GM21515 (cell line): Measurements from ENCODE around the gene NAIF1.
"Not testable (repeated sequence)": the region's sequence is repeated elsewhere in the genome, so short reads cannot be mapped to it uniquely, and the experiment has no call there.

Experiments used
- ATAC-seq: cut with Tn5 transposase; IDR thresholded peaks from one replicate; pipeline ENCODE4 v1.9.1; 2021; ENCODE audit not compliant: unreplicated experiment

NAIF1 gene, protein sequence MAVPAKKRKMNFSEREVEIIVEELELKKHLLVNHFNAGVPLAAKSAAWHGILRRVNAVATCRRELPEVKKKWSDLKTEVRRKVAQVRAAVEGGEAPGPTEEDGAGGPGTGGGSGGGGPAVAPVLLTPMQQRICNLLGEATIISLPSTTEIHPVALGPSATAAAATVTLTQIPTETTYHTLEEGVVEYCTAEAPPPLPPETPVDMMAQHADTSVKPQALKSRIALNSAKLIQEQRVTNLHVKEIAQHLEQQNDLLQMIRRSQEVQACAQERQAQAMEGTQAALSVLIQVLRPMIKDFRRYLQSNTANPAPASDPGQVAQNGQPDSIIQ

GRCh38 chr9:128066713-128067644 lies at the start of gene NAIF1:
Gene NAIF1 (minus strand): TSS chr9:128067320. CDS start chr9:128067101, 219 bp downstream.
- peak; percentile 62 for ATAC-seq

DNA sequence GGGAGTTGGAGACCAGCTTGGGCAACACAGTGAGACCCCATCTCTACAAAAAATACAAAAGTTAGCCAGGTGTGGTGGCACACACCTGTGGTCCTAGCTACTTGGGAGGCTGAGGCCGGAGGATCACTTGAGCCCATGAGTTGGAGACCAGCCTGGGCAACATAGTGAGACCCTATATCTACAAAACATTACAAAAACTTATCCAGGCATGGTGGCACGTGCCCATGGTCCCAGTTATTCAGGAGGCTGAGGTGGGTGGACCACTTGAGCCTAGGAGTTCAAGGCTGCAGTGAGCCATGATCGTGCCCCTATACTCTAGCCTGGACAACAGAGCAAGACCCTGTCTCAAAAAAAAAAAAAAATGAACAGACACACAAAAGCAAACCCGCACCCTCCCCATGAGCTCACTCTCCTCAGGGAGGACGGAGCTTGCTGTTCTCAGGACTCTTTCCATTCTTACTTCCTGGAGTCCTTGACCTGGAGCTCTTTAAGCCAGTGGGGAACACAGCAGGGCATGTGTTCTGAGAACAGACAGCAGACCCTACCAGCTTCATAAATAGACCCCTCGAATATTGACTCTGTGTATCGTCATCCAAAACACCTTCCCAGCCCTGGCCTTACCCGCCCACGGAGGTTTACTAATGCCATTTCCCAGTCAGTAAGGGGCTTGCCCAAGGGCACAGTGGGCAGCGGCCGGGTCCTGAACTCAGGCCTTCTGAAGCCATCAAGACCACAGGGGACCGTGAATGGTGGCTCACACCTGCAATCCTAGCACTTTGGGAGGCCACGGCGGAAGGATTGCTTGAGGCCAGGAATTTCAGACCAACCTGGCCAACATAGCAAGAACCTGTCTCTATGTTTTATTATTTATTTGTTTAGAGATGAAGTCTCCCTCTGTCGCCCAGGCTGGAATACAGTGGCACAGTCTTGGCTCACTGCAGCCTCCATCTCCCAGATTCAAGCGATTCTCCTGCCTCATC lies 49.3 kb upstream of the NAIF1 start:
- ATAC-seq: no peak

GRCh38 chr9:128115187-128116103 lies 48.3 kb upstream of the NAIF1 start:
- ATAC-seq: no peak

- no peak for ATAC-seq
Observed at GRCh38 chr9:128114326-128115186, 47.4 kb upstream of the NAIF1 start.

- no peak for ATAC-seq
Observed at GRCh38 chr9:128113526-128114325, 46.6 kb upstream of the NAIF1 start.

GRCh38 chr9:128111726-128112125 lies 44.6 kb upstream of the NAIF1 start:
- ATAC-seq: not testable (repeated sequence)

DNA sequence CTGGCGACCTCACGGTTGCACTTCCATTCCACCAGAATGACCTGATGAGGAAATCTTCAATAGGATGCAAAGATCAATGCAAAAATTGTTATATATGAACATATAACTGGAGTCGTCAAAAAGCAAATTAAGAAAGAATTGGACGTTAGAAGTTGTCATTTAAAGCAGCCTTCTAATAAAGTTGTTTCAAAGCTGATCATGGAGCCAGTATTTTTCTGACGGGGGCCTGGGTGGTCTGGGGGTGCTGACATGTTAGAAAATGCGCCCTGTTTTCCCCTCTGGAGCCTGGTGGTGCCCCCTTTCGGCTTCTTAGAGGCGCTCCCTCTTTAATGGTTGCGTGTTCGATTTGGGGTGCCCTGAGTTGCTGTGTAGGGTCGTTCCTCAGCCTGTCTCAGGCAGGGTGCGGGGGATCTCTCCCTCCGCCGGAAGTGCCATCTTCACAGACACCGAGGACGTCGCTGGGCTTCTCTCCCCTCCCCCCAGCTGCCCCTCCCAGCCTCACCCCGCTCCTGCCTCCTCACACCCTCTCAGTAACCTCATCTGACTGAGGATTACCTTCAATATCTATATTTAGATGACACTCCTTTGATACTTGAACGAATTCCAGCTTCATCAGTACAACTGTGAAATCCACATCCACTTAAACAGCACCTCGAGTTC lies 42.1 kb upstream of the NAIF1 start:
- no peak for ATAC-seq

GRCh38 chr9:128108269-128109049 lies 41.3 kb upstream of the NAIF1 start:
- no peak for ATAC-seq

DNA sequence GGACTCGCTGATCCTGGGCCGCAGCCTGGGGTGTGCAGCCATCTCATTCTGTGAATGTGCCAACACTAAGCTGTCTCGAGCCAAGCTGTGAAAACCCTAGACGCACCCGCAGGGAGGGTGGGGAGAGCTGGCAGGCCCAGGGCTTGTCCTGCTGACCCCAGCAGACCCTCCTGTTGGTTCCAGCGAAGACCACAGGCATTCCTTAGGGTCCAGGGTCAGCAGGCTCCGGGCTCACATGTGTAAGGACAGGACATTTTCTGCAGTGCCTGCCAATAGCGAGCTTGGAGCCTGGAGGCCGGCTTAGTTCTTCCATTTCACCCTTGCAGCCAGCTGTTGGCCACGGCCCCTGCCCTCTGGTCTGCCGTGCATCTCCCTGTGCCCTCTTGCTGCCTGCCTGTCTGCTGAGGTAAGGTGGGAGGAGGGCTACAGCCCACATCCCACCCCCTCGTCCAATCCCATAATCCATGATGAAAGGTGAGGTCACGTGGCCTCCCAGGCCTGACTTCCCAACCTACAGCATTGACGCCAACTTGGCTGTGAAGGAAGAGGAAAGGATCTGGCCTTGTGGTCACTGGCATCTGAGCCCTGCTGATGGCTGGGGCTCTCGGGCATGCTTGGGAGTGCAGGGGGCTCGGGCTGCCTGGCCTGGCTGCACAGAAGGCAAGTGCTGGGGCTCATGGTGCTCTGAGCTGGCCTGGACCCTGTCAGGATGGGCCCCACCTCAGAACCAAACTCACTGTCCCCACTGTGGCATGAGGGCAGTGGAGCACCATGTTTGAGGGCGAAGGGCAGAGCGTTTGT lies 40.5 kb upstream of the NAIF1 start:
- no peak for ATAC-seq

- ATAC-seq: no peak
Observed at GRCh38 chr9:128106940-128107467, 39.9 kb upstream of the NAIF1 start.

- ATAC-seq: no peak
Observed at GRCh38 chr9:128106181-128106939, 39.2 kb upstream of the NAIF1 start.

DNA sequence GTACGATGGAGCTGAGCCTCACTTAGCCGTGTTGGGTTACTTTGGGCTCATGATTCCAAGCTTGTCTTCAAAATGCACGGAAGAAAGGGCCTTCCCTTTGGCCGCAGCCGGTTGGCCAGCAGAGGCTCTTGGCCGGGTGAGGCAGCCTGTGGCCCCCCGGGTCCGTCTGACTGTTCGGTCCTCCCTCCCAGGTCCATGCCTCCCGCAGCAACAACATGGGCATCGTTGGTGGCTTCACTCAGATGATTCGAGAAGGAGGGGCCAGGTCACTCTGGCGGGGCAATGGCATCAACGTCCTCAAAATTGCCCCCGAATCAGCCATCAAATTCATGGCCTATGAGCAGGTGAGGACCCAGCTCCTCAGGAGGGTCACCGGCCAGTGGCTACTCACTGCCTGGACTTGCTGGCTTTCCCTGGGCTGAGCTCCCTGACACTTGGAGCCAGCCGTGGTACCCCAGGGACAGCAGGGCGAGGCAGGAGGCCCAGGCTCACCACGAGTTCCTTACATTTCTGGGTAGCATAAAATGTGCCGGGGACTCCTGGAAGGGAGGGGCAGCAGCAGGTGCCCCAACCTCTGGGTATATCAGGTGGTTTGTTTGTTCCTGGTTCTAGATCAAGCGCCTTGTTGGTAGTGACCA lies 38.5 kb upstream of the NAIF1 start:
- no peak for ATAC-seq

GRCh38 chr9:128104171-128104618 lies 37.1 kb upstream of the NAIF1 start:
- ATAC-seq: no peak

- no peak for ATAC-seq
Observed at GRCh38 chr9:128103589-128103962, 36.5 kb upstream of the NAIF1 start.
